ENCODE data around the gene LRRC63.

GRCh38 chr13:46324976-46325375 is 113.2 kb downstream of the LRRC63 start:
- TF ChIP-seq POLR2AphosphoS5 (IDR thresholded peaks at IDR 0.05; ENCODE audit: low read depth, low read length) (no peak), POLR2A (IDR thresholded peaks at IDR 0.05; ENCODE audit: low read depth, low read length) (no peak)

Measured in GM12892 (cell line).